HCT116 (cell line): ENCODE results near the gene LACTBL1. TPM values are rescaled to one million over a fixed set of nuclear protein-coding genes. Genes with fewer than 3 reads are reported as not detected.
A peak's percentile ranks its signal among the peaks of the same experiment; 100 is the strongest.

Experiments used
- ATAC-seq: fragments of 200-7000 bp; cut with Tn5 transposase; 2 replicates; pipeline ENCODE4 v1.9.1; 2020; ENCODE audit warnings: mild to moderate bottlenecking, moderate library complexity
- Bru-seq: library from RNA; stranded (reverse); fragments of 400-500 nt; gene quantifications from one replicate; lab custom pipeline; 2021; lab: Mats Ljungman, UMichigan
- BruChase-seq, 2 experiments: library from RNA; stranded (reverse); fragments of 400-500 nt; gene quantifications; one replicate each; lab custom pipeline; 2021; lab: Mats Ljungman, UMichigan
- BruUV-seq: library from RNA; stranded (reverse); fragments of 400-500 nt; replicated peaks from 2 replicates; lab custom pipeline; 2021; lab: Mats Ljungman, UMichigan
- CTCF ChIA-PET: fragments of 300-600 bp; sonication (Branson Sonifier 250); formaldehyde crosslinking; loops from one replicate; lab custom pipeline; 2021; ENCODE audit warnings: antibody characterized with exemption; lab: Charles Lee
- POLR2A ChIA-PET: fragments of 300-600, 350-600 bp; sonication (Branson Sonifier 250); formaldehyde crosslinking; loops from one replicate; lab custom pipeline; 2021; ENCODE audit warnings: antibody characterized with exemption; lab: Charles Lee
- RAD21 ChIA-PET, 2 experiments: fragments of 300-600 bp; sonication (Branson Sonifier 250); formaldehyde crosslinking; loops; one replicate each; lab custom pipeline; 2023; ENCODE audit warnings: low total read pairs in 2 of 2; ENCODE audit not compliant: uncharacterized antibody in 2 of 2, unreplicated experiment in 2 of 2, low non-redundant PET in 1 of 2; lab: Charles Lee
- DNase-seq: peaks from one replicate; pipeline ENCODE4 v3.0.0-alpha.2; 2010; ENCODE audit warnings: low read depth, low spot score
- H2AFZ ChIP-seq: fragments of 200-600 bp; shearing (Covaris generic), sonication (generic); 2 replicates; pipeline ENCODE4 v1.6.1; 2017; ENCODE audit warnings: low read depth, mixed run types, mixed read lengths, antibody characterized with exemption, low read length; ENCODE audit not compliant: poor library complexity, severe bottlenecking
- H3K27ac ChIP-seq: 2 replicates; pipeline ENCODE4 v1.5.1; 2012; ENCODE audit warnings: low read depth, low read length
- H3K27me3 ChIP-seq: fragments of 200-600 bp; sonication (generic); 2 replicates; pipeline ENCODE4 v1.6.1; 2016; ENCODE audit warnings: mixed run types, low read length, mixed read lengths; ENCODE audit not compliant: insufficient read depth
- H3K36me3 ChIP-seq, 2 experiments: fragments of 200-500 bp in 1 of 2; fragments of 200-600 bp in 1 of 2; sonication (Bioruptor generic) in 1 of 2; sonication (generic) in 1 of 2; 2 replicates each; pipeline versions ENCODE4 v1.5.1 to v1.6.1; 2014 to 2016; ENCODE audit warnings: low read length in 2 of 2, inconsistent platforms in 1 of 2, mixed read lengths in 1 of 2, mixed run types in 1 of 2; ENCODE audit not compliant: insufficient read depth in 2 of 2, control insufficient read depth in 1 of 2
- H3K4me1 ChIP-seq, 2 experiments: fragments of 200-600 bp in 1 of 2; sonication (generic) in 1 of 2; 2 replicates each; pipeline versions ENCODE4 v1.5.1 to v1.6.1; 2012 to 2017; ENCODE audit warnings: low read length in 2 of 2, inconsistent platforms in 1 of 2, mild to moderate bottlenecking in 1 of 2, mixed read lengths in 1 of 2, mixed run types in 1 of 2, moderate library complexity in 1 of 2; ENCODE audit not compliant: insufficient read depth in 2 of 2, control insufficient read depth in 1 of 2
- H3K4me2 ChIP-seq: fragments of 200-600 bp; sonication (generic); 2 replicates; pipeline ENCODE4 v1.6.1; 2017; ENCODE audit warnings: mixed run types, low read length, mixed read lengths
- H3K4me3 ChIP-seq, 2 experiments: fragments of 200-600 bp in 1 of 2; sonication (generic) in 1 of 2; replicated peaks in 1 of 2; 2 replicates each; pipeline ENCODE4 v1.5.1; 2011 to 2016; ENCODE audit warnings: low read length in 2 of 2, control low read depth in 1 of 2, low read depth in 1 of 2, mild to moderate bottlenecking in 1 of 2, mixed read lengths in 1 of 2, mixed run types in 1 of 2
- H3K79me2 ChIP-seq: fragments of 200-600 bp; sonication (generic); 2 replicates; pipeline ENCODE4 v1.6.1; 2017; ENCODE audit warnings: mild to moderate bottlenecking, mixed run types, low read length, moderate library complexity, mixed read lengths; ENCODE audit not compliant: insufficient read depth
- H3K9ac ChIP-seq: fragments of 200-600 bp; sonication (generic); 2 replicates; pipeline ENCODE4 v1.6.1; 2016; ENCODE audit warnings: low read length, mixed read lengths
- H3K9me2 ChIP-seq: fragments of 200-600 bp; sonication (generic), shearing (Covaris generic); 2 replicates; pipeline ENCODE4 v1.6.1; 2017; ENCODE audit warnings: mixed run types, mild to moderate bottlenecking, moderate library complexity; ENCODE audit not compliant: insufficient read depth
- H3K9me3 ChIP-seq, 2 experiments: fragments of 200-500 bp in 1 of 2; fragments of 200-600 bp in 1 of 2; sonication (Bioruptor generic) in 1 of 2; sonication (generic) in 1 of 2; 2 replicates each; pipeline ENCODE4 v1.6.1; 2014 to 2017; ENCODE audit warnings: low read length in 2 of 2, mixed read lengths in 2 of 2, inconsistent platforms in 1 of 2, low read depth in 1 of 2, mild to moderate bottlenecking in 1 of 2, mixed run types in 1 of 2, moderate library complexity in 1 of 2; ENCODE audit not compliant: control insufficient read depth in 1 of 2, insufficient read depth in 1 of 2
- H4K20me1 ChIP-seq: fragments of 200-600 bp; sonication (generic), shearing (Covaris generic); 2 replicates; pipeline ENCODE4 v1.6.1; 2017; ENCODE audit warnings: mixed run types, mild to moderate bottlenecking, moderate library complexity; ENCODE audit not compliant: insufficient read depth
- ATF3 ChIP-seq: IDR thresholded peaks from 2 replicates; pipeline ENCODE4 v1.6.1; 2012
- CBX3 ChIP-seq: IDR thresholded peaks from 2 replicates; pipeline ENCODE4 v1.6.1; 2012; ENCODE audit warnings: low read depth
- CEBPB ChIP-seq: IDR thresholded peaks from 2 replicates; pipeline ENCODE4 v1.6.1; 2012; ENCODE audit warnings: low read depth
- CTCF ChIP-seq, 3 experiments: fragments of 200-600 bp in 1 of 3; sonication (generic) in 1 of 3; IDR thresholded peaks in 2 of 3; conservative IDR thresholded peaks in 1 of 3; 2 replicates each; pipeline ENCODE4 v1.5.1; 2012 to 2017; ENCODE audit warnings: low read depth in 2 of 3, low read length in 2 of 3, antibody characterized with exemption in 1 of 3, borderline replicate concordance in 1 of 3, control low read depth in 1 of 3, mild to moderate bottlenecking in 1 of 3, mixed read lengths in 1 of 3, mixed run types in 1 of 3, moderate library complexity in 1 of 3; ENCODE audit not compliant: insufficient read depth in 1 of 3
- EGR1 ChIP-seq: IDR thresholded peaks from 2 replicates; pipeline ENCODE4 v1.6.1; 2012; ENCODE audit warnings: low read depth
- EZH2 ChIP-seq: fragments of 200-600 bp; sonication (generic); IDR thresholded peaks from 2 replicates; pipeline ENCODE4 v1.6.1; 2017; ENCODE audit warnings: antibody characterized with exemption, mixed run types
- EZH2phosphoT487 ChIP-seq: fragments of 200-600 bp; IDR thresholded peaks from 2 replicates; pipeline ENCODE4 v1.6.1; 2018; ENCODE audit warnings: antibody characterized with exemption, borderline replicate concordance
- FOSL1 ChIP-seq: IDR thresholded peaks from 2 replicates; pipeline ENCODE4 v1.6.1; 2012; ENCODE audit warnings: low read depth
- MAX ChIP-seq: IDR thresholded peaks from 2 replicates; pipeline ENCODE4 v1.6.1; 2012
- POLR2AphosphoS5 ChIP-seq: IDR thresholded peaks from 2 replicates; pipeline ENCODE4 v1.6.1; 2011; ENCODE audit warnings: mild to moderate bottlenecking, low read depth, low read length, moderate library complexity
- RAD21 ChIP-seq: IDR thresholded peaks from 2 replicates; pipeline ENCODE4 v1.6.1; 2012; ENCODE audit warnings: low read depth, mild to moderate bottlenecking
- REST ChIP-seq: IDR thresholded peaks from 2 replicates; pipeline ENCODE4 v1.6.1; 2012; ENCODE audit warnings: low read depth
- SIN3A ChIP-seq: IDR thresholded peaks from 2 replicates; pipeline ENCODE4 v1.6.1; 2012; ENCODE audit warnings: low read depth
- SP1 ChIP-seq: IDR thresholded peaks from 2 replicates; pipeline ENCODE4 v1.6.1; 2012; ENCODE audit warnings: low read depth
- SRF ChIP-seq: IDR thresholded peaks from 2 replicates; pipeline ENCODE4 v1.6.1; 2012; ENCODE audit warnings: low read depth
- TCF7L2 ChIP-seq: IDR thresholded peaks from 2 replicates; pipeline ENCODE4 v1.7.0; 2011; ENCODE audit warnings: borderline replicate concordance, inconsistent platforms; ENCODE audit not compliant: insufficient read depth, insufficient read length; ENCODE audit errors: extremely low read depth
- YY1 ChIP-seq: IDR thresholded peaks from 2 replicates; pipeline ENCODE4 v1.6.1; 2011; ENCODE audit warnings: low read length, low read depth, moderate library complexity, mild to moderate bottlenecking; ENCODE audit not compliant: insufficient replicate concordance; ENCODE audit errors: extremely low read depth
- ZNF274 ChIP-seq: fragments of 200-500 bp; sonication (Bioruptor generic); IDR thresholded peaks from 2 replicates; pipeline ENCODE4 v1.6.1; 2014; ENCODE audit warnings: mild to moderate bottlenecking, low read depth, low read length, inconsistent platforms
- intact Hi-C: fragments of 100-400 bp; cut with micrococcal nuclease; formaldehyde crosslinking; loops from 2 replicates; pipeline ENCODE4 v1.10.0; 2022
- long read RNA-seq: library from polyadenylated mRNA; unstranded; transcript quantifications from one replicate; pipeline ENCODE4 v2.0.0, GENCODE V29; 2021; ENCODE audit not compliant: unreplicated experiment
- polyA plus RNA-seq: library from polyadenylated mRNA; unstranded; fragments of >200 nt; gene quantifications from 2 replicates; pipeline ENCODE4 v1.2.1, GENCODE V29; 2012; ENCODE audit warnings: missing spikeins
- total RNA-seq: library from RNA; stranded (reverse); gene quantifications from one replicate; pipeline ENCODE4 v1.2.1, GENCODE V29; 2021; ENCODE audit not compliant: unreplicated experiment
- TF ChIP-seq, protein P1 (sequence below): IDR thresholded peaks from 2 replicates; pipeline ENCODE4 v1.6.1; 2011; ENCODE audit warnings: mild to moderate bottlenecking, low read length, moderate library complexity; ENCODE audit not compliant: insufficient replicate concordance; ENCODE audit errors: extremely low read depth

LACTBL1 gene
- not detected for total RNA-seq
- not detected in 2 replicates for polyA plus RNA-seq
- percentile 10 among the genes with signal in this experiment for Bru-seq, nascent RNA
- BruChase-seq, experiment 1, labeled RNA remaining after a 6-hour chase = percentile 12 among the genes with signal in this experiment
- not detected for BruChase-seq, experiment 2, labeled RNA remaining after a 2-hour chase
- long read RNA-seq = 0 reads

GRCh38 chr1:22972760-22973159 is at the start of gene LACTBL1:
LACTBL1 (minus strand) TSS chr1:22972866; CDS start chr1:22972316, 550 bp downstream.
- DNase-seq (no peak), ATAC-seq (no peak)
- H2AFZ ChIP-seq = no peak within 1 kb of the TSS
- no peak within 1 kb of the TSS for H3K4me3 ChIP-seq
- ChIA-PET CTCF (no interaction called here), RAD21 (no interaction called here), POLR2A (interaction anchor here (0.6 kb wide), 1 partner anchor 372 kb away, joined by 4 read pairs; the partner anchor contains the start of gene HNRNPR)
- H3K9me3 ChIP-seq = no peaks in the 10 kb centered on the region
- no peaks in the 10 kb centered on the region for H4K20me1 ChIP-seq
- peaks cover 6% of the 10 kb centered on the region; the same call in 1 of the 2 replicates for H3K27me3 ChIP-seq
- no peak within 1 kb of the TSS for H3K9ac ChIP-seq
- H3K4me2 ChIP-seq = no peak within 1 kb of the TSS
- H3K4me1 ChIP-seq = peaks cover 4 to 15% of the 10 kb centered on the region in 2 experiments; a peak in 2 of 4 replicates
- BruUV-seq = no TSS peak
- no peaks in the 10 kb centered on the region for H3K36me3 ChIP-seq
- no peak within 1 kb of the TSS for H3K27ac ChIP-seq
- H3K9me2 ChIP-seq = no peaks in the 10 kb centered on the region
- intact Hi-C loops = loop anchor here (10.0 kb wide), 1 partner anchor 432 kb away; no protein-coding TSS in a partner anchor
- no peaks in the 10 kb centered on the region for H3K79me2 ChIP-seq
- TF ChIP-seq TCF7L2 (no peak), POLR2AphosphoS5 (no peak), CEBPB (no peak), SIN3A (no peak), ZNF274 (no peak), CBX3 (no peak), EZH2phosphoT487 (no peak), ATF3 (no peak), YY1 (no peak), MAX (no peak), EGR1 (no peak), SRF (no peak), EZH2 (no peak), FOSL1 (no peak), CTCF (IDR thresholded peaks at IDR 0.05 in 2 of 3, conservative IDR thresholded peaks at IDR 0.05 in 1 of 3; ENCODE audit: borderline replicate concordance in 1 of 3, insufficient read depth in 1 of 3, low read depth in 2 of 3, low read length in 2 of 3) (no peak), SP1 (no peak), REST (no peak), RAD21 (no peak)
- TF ChIP-seq, protein P1, sequence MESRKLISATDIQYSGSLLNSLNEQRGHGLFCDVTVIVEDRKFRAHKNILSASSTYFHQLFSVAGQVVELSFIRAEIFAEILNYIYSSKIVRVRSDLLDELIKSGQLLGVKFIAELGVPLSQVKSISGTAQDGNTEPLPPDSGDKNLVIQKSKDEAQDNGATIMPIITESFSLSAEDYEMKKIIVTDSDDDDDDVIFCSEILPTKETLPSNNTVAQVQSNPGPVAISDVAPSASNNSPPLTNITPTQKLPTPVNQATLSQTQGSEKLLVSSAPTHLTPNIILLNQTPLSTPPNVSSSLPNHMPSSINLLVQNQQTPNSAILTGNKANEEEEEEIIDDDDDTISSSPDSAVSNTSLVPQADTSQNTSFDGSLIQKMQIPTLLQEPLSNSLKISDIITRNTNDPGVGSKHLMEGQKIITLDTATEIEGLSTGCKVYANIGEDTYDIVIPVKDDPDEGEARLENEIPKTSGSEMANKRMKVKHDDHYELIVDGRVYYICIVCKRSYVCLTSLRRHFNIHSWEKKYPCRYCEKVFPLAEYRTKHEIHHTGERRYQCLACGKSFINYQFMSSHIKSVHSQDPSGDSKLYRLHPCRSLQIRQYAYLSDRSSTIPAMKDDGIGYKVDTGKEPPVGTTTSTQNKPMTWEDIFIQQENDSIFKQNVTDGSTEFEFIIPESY = no peak
